GM23248 (cell line): ENCODE data around the gene NEK11.

ENCODE experiments used
- EZH2 ChIP-seq: fragments of 200-600 bp; sonication (generic); IDR thresholded peaks from 2 replicates; pipeline ENCODE4 v1.6.1; 2018; ENCODE audit warnings: antibody characterized with exemption, mild to moderate bottlenecking; ENCODE audit not compliant: insufficient read depth, poor library complexity, severe bottlenecking
- EZH2phosphoT487 ChIP-seq: fragments of 200-600 bp; sonication (generic); IDR thresholded peaks from 2 replicates; pipeline ENCODE4 v1.6.1; 2018; ENCODE audit warnings: antibody characterized with exemption, moderate library complexity, mild to moderate bottlenecking, low read depth; ENCODE audit not compliant: insufficient read depth

- TF ChIP-seq EZH2 = no peak
- no peak for TF ChIP-seq EZH2phosphoT487
These were observed 17.0 kb upstream of the NEK11 start for GRCh38 chr3:131009698-131010097.
